ENCODE data around the gene C8B. TPM values are rescaled to one million over a fixed set of nuclear protein-coding genes. Genes with fewer than 3 reads are reported as not detected.

The C8B gene
- total and polyA plus RNA-seq, 9 of the 15 experiments (the other 6 are each of a cell fraction or from before 2014, with no cell fraction given): not detected

GRCh38 chr1:56916630-56917029 is 49.2 kb downstream of the C8B start (continued):
- TF ChIP-seq KLF6 (CRISPR knock-in tag; IDR thresholded peaks at IDR 0.05; ENCODE audit: borderline replicate concordance): no peak

GRCh38 chr1:56915960-56916359 is 49.9 kb downstream of the C8B start:
- no peak overlapping the region for H3K27ac ChIP-seq (ENCODE audit: extremely low read depth, low read depth, low read length)
- no peaks in the 10 kb centered on the region for H3K79me2 ChIP-seq (ENCODE audit: control insufficient read depth, insufficient read depth, low read length)
- 0% methylated on average over 4 of the region's 4 CpGs for WGBS (ENCODE audit: insufficient coverage, low coverage, missing lambda C conversion rate)
- no TSS peak for BruUV-seq (replicated peaks)
- no peak for FAIRE-seq
- no peak overlapping the region for H3K9ac ChIP-seq (ENCODE audit: insufficient read depth in 1 of 2, low read depth in 2 of 2, low read length in 2 of 2)
- H3K4me3 ChIP-seq: no peak overlapping the region
- H3K9me1 ChIP-seq (ENCODE audit: control insufficient read depth, insufficient read depth, low read length): no peaks in the 10 kb centered on the region
- H4K20me1 ChIP-seq (replicated peaks; ENCODE audit: control insufficient read depth, insufficient read depth, low read length): no peaks in the 10 kb centered on the region; the same call in 1 of the 2 replicates
- ATAC-seq: no peak
- no peak overlapping the region for H3K4me2 ChIP-seq (ENCODE audit: insufficient read depth, low read length)
- no peaks in the 10 kb centered on the region for H3K36me3 ChIP-seq (ENCODE audit: control insufficient read depth, insufficient read depth, low read length)
- ChIA-PET CTCF (ENCODE audit: low intra/inter-chr PET ratio) (interaction anchor here (0.9 kb wide), 1 partner anchor 39 kb away, joined by 3 read pairs; no protein-coding TSS in a partner anchor), POLR2A (no interaction called here)
- in situ Hi-C loops (cut with MboI) (no loop called here), intact Hi-C loops (cut with micrococcal nuclease) (no loop called here)
- no peaks in the 10 kb centered on the region for H3K27me3 ChIP-seq (ENCODE audit: control insufficient read depth in 2 of 2, insufficient read depth in 2 of 2, low read length in 2 of 2)
- no peaks in the 10 kb centered on the region for H3K9me3 ChIP-seq (replicated peaks; ENCODE audit: control insufficient read depth, insufficient read depth, low read depth, low read length)
- peaks cover 0 to 4% of the 10 kb centered on the region in 2 experiments; a peak in 2 of 5 replicates for H3K4me1 ChIP-seq (replicated peaks in 1 of 2; ENCODE audit: control insufficient read depth in 2 of 2, insufficient read depth in 2 of 2, low read length in 2 of 2)
- H2AFZ ChIP-seq (ENCODE audit: low read depth, low read length): no peak overlapping the region
- DNase-seq (ENCODE audit: extremely low read depth in 1 of 4, low spot score in 3 of 4): no peak
- TF ChIP-seq TCF7 (IDR thresholded peaks at IDR 0.05; ENCODE audit: borderline replicate concordance) (no peak), KDM2B (CRISPR knock-in tag; IDR thresholded peaks at IDR 0.05) (no peak), TEAD4 (IDR thresholded peaks at IDR 0.05; ENCODE audit: low read length) (no peak), TEAD4 (CRISPR knock-in tag; IDR thresholded peaks at IDR 0.05; ENCODE audit: borderline replicate concordance) (no peak), AFF1 (IDR thresholded peaks at IDR 0.05; ENCODE audit: low read depth in 1 of 2, partially characterized antibody in 2 of 2) (no peak), YY1 (IDR thresholded peaks at IDR 0.05; ENCODE audit: borderline replicate concordance in 1 of 3, control insufficient read depth in 1 of 3, extremely low read depth in 1 of 3, insufficient read depth in 3 of 3, insufficient read length in 1 of 3, insufficient replicate concordance in 2 of 3, low read depth in 1 of 3, low read length in 2 of 3) (no peak), SNIP1 (IDR thresholded peaks at IDR 0.05; ENCODE audit: low read depth) (no peak), ZMIZ1 (IDR thresholded peaks at IDR 0.05; ENCODE audit: low read depth in 2 of 2, low read length in 2 of 2) (no peak), XRCC4 (IDR thresholded peaks at IDR 0.05; ENCODE audit: extremely low read depth, insufficient read depth, insufficient read length) (no peak), SLC30A9 (CRISPR knock-in tag; IDR thresholded peaks at IDR 0.05) (no peak), CCNT2 (IDR thresholded peaks at IDR 0.05; ENCODE audit: borderline replicate concordance, extremely low read depth, insufficient read length, low read depth, low read length) (no peak), MAFK (IDR thresholded peaks at IDR 0.05; ENCODE audit: low read length) (no peak)
